Colonic mucosa (tissue), 4 donors: Measurements from ENCODE around the gene SPTBN1. TPM values are rescaled to one million over a fixed set of nuclear protein-coding genes. Genes with fewer than 3 reads are reported as not detected.

Experiments
- DNase-seq: peaks from one replicate; pipeline ENCODE4 v3.0.0-alpha.2; 2020
- H3K27ac ChIP-seq: fragments of 200-600 bp; one replicate; pipeline ENCODE4 v1.8.0; 2021
- H3K27me3 ChIP-seq: fragments of 200-600 bp; one replicate; pipeline ENCODE4 v1.8.0; 2021
- H3K36me3 ChIP-seq: fragments of 200-600 bp; one replicate; pipeline ENCODE4 v1.8.0; 2021
- H3K4me1 ChIP-seq: fragments of 200-600 bp; one replicate; pipeline ENCODE4 v1.8.0; 2021; ENCODE audit warnings: mild to moderate bottlenecking
- H3K4me3 ChIP-seq: fragments of 200-600 bp; one replicate; pipeline ENCODE4 v1.8.0; 2021
- H3K9ac ChIP-seq, 2 donors: one replicate each; pipeline ENCODE4 v1.7.0; 2013; ENCODE audit warnings: control low read depth in 2 of 2, low read depth in 2 of 2, low read length in 2 of 2
- H3K9me3 ChIP-seq: fragments of 200-600 bp; one replicate; pipeline ENCODE4 v1.8.0; 2021
- CTCF ChIP-seq: fragments of 200-600 bp; IDR thresholded peaks from one replicate; pipeline ENCODE4 v1.8.0; 2022; ENCODE audit warnings: antibody characterized with exemption, mild to moderate bottlenecking
- intact Hi-C: fragments of 100-400 bp; cut with DNase I; formaldehyde crosslinking; loops from one replicate; pipeline ENCODE4 v1.14.1; 2022
- total RNA-seq, 2 donors: library from RNA; stranded (reverse); fragmentation: NEBNext Ultra II Directional in 1 of 2; extraction: Animal tissue kit (Norgen Biotek cat#: 25700) in 1 of 2; gene quantifications; one replicate each; pipeline ENCODE4 v1.2.1, GENCODE V29; 2021
- donor health status: healthy.
- donor health status: DM: no; HTN: no; CAD: no.
- donor health status: DM: no; HTN: no; CAD: no.

Gene SPTBN1
- total RNA-seq, 2 donors from 2014 or later, result 325 to 338 TPM

GRCh38 chr2:54535599-54536195, 79.6 kb downstream of the SPTBN1 start:
- Histone ChIP-seq H3K9ac (no peak overlapping the region), H3K27me3 (no peaks in the 10 kb centered on the region), H3K4me3 (no peak overlapping the region), H3K9me3 (no peaks in the 10 kb centered on the region), H3K27ac (no peak overlapping the region), H3K36me3 (no peaks in the 10 kb centered on the region), H3K4me1 (peaks cover 13% of the 10 kb centered on the region)
- no peak for DNase-seq
- intact Hi-C loops, result loop anchor here (10.0 kb wide), 1 partner anchor 69 kb away; no protein-coding TSS in a partner anchor
- no peak for TF ChIP-seq CTCF

GRCh38 chr2:54536720-54537119, 80.6 kb downstream of the SPTBN1 start:
- Histone ChIP-seq H3K9me3 (no peaks in the 10 kb centered on the region), H3K9ac (no peak overlapping the region), H3K4me1 (peaks cover 13% of the 10 kb centered on the region), H3K36me3 (no peaks in the 10 kb centered on the region), H3K27ac (no peak overlapping the region), H3K4me3 (no peak overlapping the region), H3K27me3 (no peaks in the 10 kb centered on the region)
- DNase-seq, result no peak
- intact Hi-C loops, result loop anchor here (10.0 kb wide), 1 partner anchor 68 kb away; no protein-coding TSS in a partner anchor
- TF ChIP-seq CTCF, result no peak

- Histone ChIP-seq H3K9me3 (no peaks in the 10 kb centered on the region), H3K36me3 (no peaks in the 10 kb centered on the region), H3K9ac (no peak overlapping the region), H3K4me1 (peaks cover 6% of the 10 kb centered on the region), H3K4me3 (no peak overlapping the region), H3K27ac (no peak overlapping the region), H3K27me3 (no peaks in the 10 kb centered on the region)
- DNase-seq, result no peak
- no peak for TF ChIP-seq CTCF
- intact Hi-C loops, result loop anchor here (10.0 kb wide), 1 partner anchor 66 kb away; no protein-coding TSS in a partner anchor
Measured at GRCh38 chr2:54538537-54538936, 82.4 kb downstream of the SPTBN1 start.

GRCh38 chr2:54539683-54540082, 83.6 kb downstream of the SPTBN1 start:
- intact Hi-C loops, result loop anchor here (10.0 kb wide), 1 partner anchor 65 kb away; no protein-coding TSS in a partner anchor
- H3K4me1 ChIP-seq, result peaks cover 2% of the 10 kb centered on the region

GRCh38 chr2:54540194-54540593, 84.1 kb downstream of the SPTBN1 start:
- H3K4me1 ChIP-seq, result no peaks in the 10 kb centered on the region
- no peaks in the 10 kb centered on the region for H3K27me3 ChIP-seq
- no peak overlapping the region for H3K4me3 ChIP-seq
- no peak for TF ChIP-seq CTCF
- no peaks in the 10 kb centered on the region for H3K36me3 ChIP-seq
- no peaks in the 10 kb centered on the region for H3K9me3 ChIP-seq
- intact Hi-C loops, result no loop called here
- no peak for DNase-seq
- H3K27ac ChIP-seq, result no peak overlapping the region
- H3K9ac ChIP-seq, result no peak overlapping the region

More at GRCh38 chr2:54539683-54540082, 83.6 kb downstream of the SPTBN1 start:
- no peak for TF ChIP-seq CTCF
- Histone ChIP-seq H3K9me3 (no peaks in the 10 kb centered on the region), H3K27me3 (no peaks in the 10 kb centered on the region), H3K36me3 (no peaks in the 10 kb centered on the region), H3K4me3 (no peak overlapping the region), H3K9ac (no peak overlapping the region), H3K27ac (no peak overlapping the region)
- no peak for DNase-seq
